ENCODE results near the gene ANKRD11.

ANKRD11 gene

DNA sequence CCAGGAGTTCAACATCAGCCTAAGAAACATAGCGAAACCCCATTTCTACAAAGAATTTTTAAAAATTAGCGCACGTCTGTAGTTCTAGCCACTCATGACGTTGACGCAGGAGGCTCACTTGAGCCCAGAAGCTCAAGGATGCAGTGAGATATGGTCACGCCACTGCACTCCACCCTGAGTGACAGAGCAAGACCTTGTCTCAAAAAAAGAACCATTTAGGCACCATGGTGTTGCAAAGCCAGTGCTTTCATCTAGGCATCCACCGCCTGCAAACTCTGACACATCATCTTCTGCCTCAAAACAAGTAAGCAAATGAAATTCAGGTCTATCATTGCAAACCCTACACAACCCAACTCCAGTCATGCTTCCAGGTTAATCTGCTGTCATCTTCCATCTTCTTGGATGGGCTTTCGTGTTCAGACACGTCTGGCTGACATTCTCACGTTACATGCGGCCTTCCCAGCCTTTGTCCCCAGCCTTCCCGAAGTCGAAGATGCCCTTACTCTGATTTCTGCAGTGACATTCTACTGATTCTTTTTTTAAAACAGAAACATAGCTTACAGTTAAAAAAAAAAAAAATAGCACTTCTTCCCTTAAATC, 8.9 kb downstream of the ANKRD11 start:
- Histone ChIP-seq H3K9ac (no peak overlapping the region), H3K27ac (peak overlapping the region; percentile 10), H3K27me3 (ENCODE audit: control insufficient read depth, insufficient read depth, low read length) (no peaks in the 10 kb centered on the region), H3K9me3 (ENCODE audit: control insufficient read depth, low read length) (no peaks in the 10 kb centered on the region), H3K4me3 (ENCODE audit: low read depth, low read length) (no peak overlapping the region), H3K79me2 (peaks cover 82% of the 10 kb centered on the region), H3K4me2 (ENCODE audit: low read length) (no peak overlapping the region), H3K4me1 (peaks cover 20% of the 10 kb centered on the region), H3K36me3 (ENCODE audit: control insufficient read depth, insufficient read depth, low read length) (no peaks in the 10 kb centered on the region), H2AFZ (no peak overlapping the region)
- TF ChIP-seq CTCF (IDR thresholded peaks at IDR 0.05): no peak

DNA sequence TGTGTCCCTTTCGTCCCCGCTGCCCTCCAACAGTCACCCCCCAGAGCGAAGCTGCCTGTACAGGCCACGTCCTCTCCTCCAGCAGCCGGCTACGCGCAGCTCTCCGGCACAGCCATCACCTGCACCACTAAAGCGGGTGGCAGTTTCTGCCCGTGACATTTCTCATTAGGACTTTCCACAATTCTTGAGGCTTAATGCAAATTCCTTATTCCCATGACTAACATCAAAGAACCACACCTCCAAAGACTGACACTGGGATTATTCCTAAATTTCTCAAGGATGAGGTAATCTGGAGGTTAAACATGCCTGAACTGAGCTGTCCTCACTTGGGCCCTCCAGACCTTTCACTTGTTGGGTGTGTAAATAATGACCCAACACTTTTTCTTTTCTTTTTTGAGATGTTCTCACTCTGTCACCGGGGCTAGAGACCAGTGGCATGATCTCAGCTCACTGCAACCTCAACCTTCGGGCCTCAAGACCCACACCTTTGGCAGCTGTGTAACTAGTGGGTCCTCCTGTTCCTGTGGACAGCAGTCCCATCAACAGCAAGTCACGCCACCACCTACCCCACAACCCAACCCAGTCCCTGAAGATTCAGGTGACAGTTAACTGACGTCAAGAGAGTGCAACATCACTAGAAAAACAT, 11.7 kb downstream of the ANKRD11 start:
- Histone ChIP-seq H3K79me2 (peaks cover 83% of the 10 kb centered on the region), H3K4me2 (ENCODE audit: low read length) (no peak overlapping the region), H3K4me3 (ENCODE audit: low read depth, low read length) (no peak overlapping the region), H3K27ac (no peak overlapping the region), H3K36me3 (ENCODE audit: control insufficient read depth, insufficient read depth, low read length) (no peaks in the 10 kb centered on the region), H2AFZ (no peak overlapping the region), H3K9me3 (ENCODE audit: control insufficient read depth, low read length) (no peaks in the 10 kb centered on the region), H3K27me3 (ENCODE audit: control insufficient read depth, insufficient read depth, low read length) (no peaks in the 10 kb centered on the region), H3K4me1 (peaks cover 18% of the 10 kb centered on the region), H3K9ac (no peak overlapping the region)
- no peak for TF ChIP-seq CTCF (IDR thresholded peaks at IDR 0.05)

DNA sequence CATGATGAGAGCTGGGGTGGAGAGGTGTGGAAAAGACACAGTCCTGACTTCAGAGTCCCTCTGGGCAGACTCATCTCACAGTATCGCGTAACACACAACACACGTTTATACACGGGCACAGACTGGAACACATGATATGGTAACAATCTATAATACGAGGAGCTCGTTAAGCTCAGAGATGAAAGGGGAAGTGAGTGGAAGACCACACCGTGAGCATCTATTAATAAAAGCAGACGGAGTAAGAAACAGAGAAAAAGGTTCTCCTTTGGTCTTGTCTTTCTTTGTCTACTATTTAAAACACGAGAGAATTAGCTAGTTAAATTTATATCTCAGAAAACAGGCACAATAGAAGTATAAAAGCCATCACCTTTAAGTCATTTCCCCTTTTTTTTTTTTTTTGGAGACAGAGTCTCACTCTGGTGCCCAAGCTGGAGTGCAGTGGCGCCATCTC, 13.5 kb downstream of the ANKRD11 start:
- H3K27ac ChIP-seq: no peak overlapping the region
- no peak overlapping the region for H3K4me2 ChIP-seq (ENCODE audit: low read length)
- peaks cover 17% of the 10 kb centered on the region for H3K4me1 ChIP-seq
- no peaks in the 10 kb centered on the region for H3K27me3 ChIP-seq (ENCODE audit: control insufficient read depth, insufficient read depth, low read length)
- no peaks in the 10 kb centered on the region for H3K9me3 ChIP-seq (ENCODE audit: control insufficient read depth, low read length)
- no peak overlapping the region for H2AFZ ChIP-seq
- no peak overlapping the region for H3K9ac ChIP-seq
- H3K4me3 ChIP-seq (ENCODE audit: low read depth, low read length): no peak overlapping the region
- H3K79me2 ChIP-seq: peaks cover 91% of the 10 kb centered on the region
- TF ChIP-seq CTCF (IDR thresholded peaks at IDR 0.05): no peak
- no peaks in the 10 kb centered on the region for H3K36me3 ChIP-seq (ENCODE audit: control insufficient read depth, insufficient read depth, low read length)

DNA sequence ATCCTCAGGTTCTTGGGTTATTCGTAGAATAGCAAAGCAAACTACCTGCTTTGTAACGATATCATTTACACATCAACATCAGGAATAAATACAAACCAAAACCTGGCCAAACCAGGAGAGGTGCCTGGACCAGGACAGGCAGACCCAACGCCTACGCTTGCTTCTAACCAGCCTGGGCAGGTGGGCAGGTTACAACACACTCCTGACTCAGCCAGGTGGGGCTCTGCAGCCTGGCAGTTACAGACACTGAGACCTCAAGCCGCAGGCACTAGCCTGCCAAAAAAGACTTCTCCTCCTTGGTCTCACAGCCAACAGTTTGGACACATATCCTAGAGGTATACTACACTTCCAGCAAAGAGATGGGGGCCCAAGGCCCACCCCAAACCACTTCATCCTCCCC, 14.0 kb downstream of the ANKRD11 start:
- Histone ChIP-seq H3K27ac (no peak overlapping the region), H2AFZ (no peak overlapping the region), H3K4me2 (ENCODE audit: low read length) (no peak overlapping the region), H3K4me3 (ENCODE audit: low read depth, low read length) (no peak overlapping the region), H3K9me3 (ENCODE audit: control insufficient read depth, low read length) (no peaks in the 10 kb centered on the region), H3K4me1 (peaks cover 15% of the 10 kb centered on the region), H3K79me2 (peaks cover 92% of the 10 kb centered on the region), H3K36me3 (ENCODE audit: control insufficient read depth, insufficient read depth, low read length) (no peaks in the 10 kb centered on the region), H3K9ac (no peak overlapping the region), H3K27me3 (ENCODE audit: control insufficient read depth, insufficient read depth, low read length) (no peaks in the 10 kb centered on the region)
- TF ChIP-seq CTCF (IDR thresholded peaks at IDR 0.05): no peak

DNA sequence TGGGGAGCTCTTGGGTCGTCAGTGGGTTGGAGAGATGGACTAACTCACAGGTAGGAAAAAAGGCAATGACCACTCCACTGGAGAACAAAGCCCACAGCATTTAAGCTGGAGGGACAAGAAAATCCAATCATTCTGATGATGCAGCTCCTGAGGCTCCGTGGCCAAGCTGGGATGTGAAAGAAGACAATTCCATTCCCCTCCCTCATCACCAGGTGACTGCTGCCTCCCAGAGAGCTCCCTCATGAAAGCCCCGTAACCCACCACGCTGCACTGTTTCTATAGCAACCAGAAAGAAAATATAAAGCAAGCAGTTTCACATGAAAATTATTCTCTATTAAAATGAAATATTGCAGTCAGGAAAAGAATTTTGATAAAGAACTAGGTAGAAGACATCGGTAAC, 15.2 kb downstream of the ANKRD11 start:
- no peak overlapping the region for H3K4me2 ChIP-seq (ENCODE audit: low read length)
- peaks cover 92% of the 10 kb centered on the region for H3K79me2 ChIP-seq
- no peak overlapping the region for H2AFZ ChIP-seq
- no peaks in the 10 kb centered on the region for H3K27me3 ChIP-seq (ENCODE audit: control insufficient read depth, insufficient read depth, low read length)
- no peak for TF ChIP-seq CTCF (IDR thresholded peaks at IDR 0.05)
- H3K9me3 ChIP-seq (ENCODE audit: control insufficient read depth, low read length): no peaks in the 10 kb centered on the region
- H3K27ac ChIP-seq: no peak overlapping the region
- no peak overlapping the region for H3K9ac ChIP-seq
- H3K36me3 ChIP-seq (ENCODE audit: control insufficient read depth, insufficient read depth, low read length): no peaks in the 10 kb centered on the region
- H3K4me1 ChIP-seq: peaks cover 17% of the 10 kb centered on the region
- no peak overlapping the region for H3K4me3 ChIP-seq (ENCODE audit: low read depth, low read length)

All from parathyroid adenoma (tissue), 2 donors.